SU-DHL-6 (cell line): ENCODE data around the gene PPDPF.

ENCODE experiments used
- H2AFZ ChIP-seq: fragments of 200-600 bp; sonication (generic); 2 replicates; pipeline ENCODE4 v1.6.1; 2014; ENCODE audit warnings: low read depth, mild to moderate bottlenecking, moderate library complexity, mixed read lengths, antibody characterized with exemption, low read length; ENCODE audit not compliant: severe bottlenecking
- H3F3A ChIP-seq: fragments of 200-600 bp; shearing (Covaris generic); 2 replicates; pipeline ENCODE4 v1.6.0; 2016; ENCODE audit warnings: antibody characterized with exemption, mild to moderate bottlenecking; ENCODE audit not compliant: insufficient read depth
- H3K27ac ChIP-seq: fragments of 200-600 bp; sonication (generic); 2 replicates; pipeline ENCODE4 v1.5.1; 2016; ENCODE audit warnings: low read depth, mild to moderate bottlenecking, low read length, moderate library complexity, mixed read lengths
- H3K27me3 ChIP-seq: fragments of 200-600 bp; sonication (generic), shearing (Covaris generic); 2 replicates; pipeline ENCODE4 v1.6.0; 2014; ENCODE audit warnings: mild to moderate bottlenecking, low read length
- H3K36me3 ChIP-seq: fragments of 200-600 bp; sonication (generic); 2 replicates; pipeline ENCODE4 v1.6.1; 2014; ENCODE audit warnings: mild to moderate bottlenecking, low read length, mixed read lengths
- H3K4me2 ChIP-seq: fragments of 300-600, 200-600 bp; shearing (Covaris generic), sonication (generic); 2 replicates; pipeline ENCODE4 v1.6.0; 2014; ENCODE audit warnings: low read length, low read depth, mild to moderate bottlenecking; ENCODE audit not compliant: poor library complexity, severe bottlenecking
- H3K4me3 ChIP-seq: fragments of 200-600 bp; sonication (generic); 2 replicates; pipeline ENCODE4 v1.5.1; 2014; ENCODE audit warnings: antibody characterized with exemption, low read length, mild to moderate bottlenecking, mixed read lengths; ENCODE audit not compliant: insufficient read depth, poor library complexity, severe bottlenecking
- H3K79me2 ChIP-seq: fragments of 200-600 bp; sonication (generic); 2 replicates; pipeline ENCODE4 v1.6.1; 2014; ENCODE audit warnings: mild to moderate bottlenecking, low read length, moderate library complexity; ENCODE audit not compliant: insufficient read depth
- H3K9ac ChIP-seq: fragments of 200-600 bp; sonication (generic); 2 replicates; pipeline ENCODE4 v1.7.0; 2014; ENCODE audit warnings: mild to moderate bottlenecking, low read length
- H3K9me2 ChIP-seq: fragments of 200-600 bp; sonication (generic); replicated peaks from 2 replicates; pipeline ENCODE4 v1.6.1; 2014; ENCODE audit warnings: low read length; ENCODE audit not compliant: insufficient read depth
- H3K9me3 ChIP-seq: fragments of 200-600 bp; sonication (generic); 2 replicates; pipeline ENCODE4 v1.6.1; 2014; ENCODE audit warnings: low read length, mixed read lengths; ENCODE audit not compliant: insufficient read depth
- H4K20me1 ChIP-seq: fragments of 200-600 bp; sonication (generic); 2 replicates; pipeline ENCODE4 v1.6.1; 2014; ENCODE audit warnings: low read depth, mild to moderate bottlenecking, antibody characterized with exemption, low read length, moderate library complexity, mixed read lengths
- EZH2phosphoT487 ChIP-seq: fragments of 200-600 bp; sonication (generic), shearing (Covaris generic); conservative IDR thresholded peaks from 2 replicates; pipeline ENCODE4 v1.6.1; 2018; ENCODE audit warnings: mild to moderate bottlenecking, antibody characterized with exemption, low read length, moderate library complexity, mixed read lengths
- TF ChIP-seq, protein P1 (sequence below): fragments of 200-600 bp; sonication (generic); IDR thresholded peaks from one replicate; pipeline ENCODE4 v1.5.1; 2017; ENCODE audit warnings: antibody characterized with exemption, mild to moderate bottlenecking, low read length, moderate library complexity; ENCODE audit not compliant: insufficient read depth, poor library complexity, severe bottlenecking

The PPDPF gene

DNA sequence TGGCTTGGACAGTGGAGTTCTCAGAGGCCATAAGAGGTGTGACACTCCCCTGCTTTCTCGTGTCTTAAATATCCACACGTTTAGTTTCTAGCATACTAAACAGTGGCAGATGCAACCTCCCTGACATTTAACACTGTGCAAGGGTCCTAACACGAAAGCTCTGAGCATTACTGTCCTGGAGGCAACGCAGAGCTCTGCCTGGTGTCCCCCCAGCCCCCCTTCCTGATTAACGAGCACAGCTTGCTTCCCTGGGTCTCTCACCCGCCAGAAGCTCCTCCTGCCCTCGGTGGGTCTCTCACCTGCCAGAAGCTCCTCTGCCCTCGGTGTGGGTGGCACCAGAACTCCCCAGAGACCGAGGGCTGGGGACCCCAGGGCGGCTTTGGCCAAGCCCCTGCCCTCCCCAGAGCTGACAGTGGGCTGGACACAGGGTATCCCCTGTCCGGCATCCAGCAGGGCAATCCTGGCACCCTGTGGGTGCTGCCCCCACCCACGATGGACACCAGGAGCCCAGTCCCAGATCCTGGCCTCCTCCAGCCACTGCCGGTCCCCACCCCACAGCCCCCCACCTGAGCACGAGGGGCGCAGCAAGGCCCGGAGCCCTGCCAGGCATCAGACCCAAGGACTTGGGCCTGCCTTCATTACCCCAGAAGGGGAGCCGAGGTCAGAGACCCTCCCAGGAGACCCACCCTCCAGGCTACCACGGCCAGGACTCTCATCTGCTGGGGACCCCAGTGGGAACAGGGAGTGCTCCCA, 35.7 kb upstream of the PPDPF start:
- Histone ChIP-seq H2AFZ (no peak overlapping the region), H3F3A (no peaks in the 10 kb centered on the region), H3K4me2 (no peak overlapping the region), H3K79me2 (no peaks in the 10 kb centered on the region), H3K9me3 (no peaks in the 10 kb centered on the region), H4K20me1 (no peaks in the 10 kb centered on the region), H3K9ac (no peak overlapping the region), H3K9me2 (no peaks in the 10 kb centered on the region), H3K27me3 (no peaks in the 10 kb centered on the region), H3K4me3 (no peak overlapping the region), H3K27ac (no peak overlapping the region), H3K36me3 (no peaks in the 10 kb centered on the region)
- TF ChIP-seq, protein P1, sequence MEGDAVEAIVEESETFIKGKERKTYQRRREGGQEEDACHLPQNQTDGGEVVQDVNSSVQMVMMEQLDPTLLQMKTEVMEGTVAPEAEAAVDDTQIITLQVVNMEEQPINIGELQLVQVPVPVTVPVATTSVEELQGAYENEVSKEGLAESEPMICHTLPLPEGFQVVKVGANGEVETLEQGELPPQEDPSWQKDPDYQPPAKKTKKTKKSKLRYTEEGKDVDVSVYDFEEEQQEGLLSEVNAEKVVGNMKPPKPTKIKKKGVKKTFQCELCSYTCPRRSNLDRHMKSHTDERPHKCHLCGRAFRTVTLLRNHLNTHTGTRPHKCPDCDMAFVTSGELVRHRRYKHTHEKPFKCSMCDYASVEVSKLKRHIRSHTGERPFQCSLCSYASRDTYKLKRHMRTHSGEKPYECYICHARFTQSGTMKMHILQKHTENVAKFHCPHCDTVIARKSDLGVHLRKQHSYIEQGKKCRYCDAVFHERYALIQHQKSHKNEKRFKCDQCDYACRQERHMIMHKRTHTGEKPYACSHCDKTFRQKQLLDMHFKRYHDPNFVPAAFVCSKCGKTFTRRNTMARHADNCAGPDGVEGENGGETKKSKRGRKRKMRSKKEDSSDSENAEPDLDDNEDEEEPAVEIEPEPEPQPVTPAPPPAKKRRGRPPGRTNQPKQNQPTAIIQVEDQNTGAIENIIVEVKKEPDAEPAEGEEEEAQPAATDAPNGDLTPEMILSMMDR = no peak
- no peak for TF ChIP-seq EZH2phosphoT487

DNA sequence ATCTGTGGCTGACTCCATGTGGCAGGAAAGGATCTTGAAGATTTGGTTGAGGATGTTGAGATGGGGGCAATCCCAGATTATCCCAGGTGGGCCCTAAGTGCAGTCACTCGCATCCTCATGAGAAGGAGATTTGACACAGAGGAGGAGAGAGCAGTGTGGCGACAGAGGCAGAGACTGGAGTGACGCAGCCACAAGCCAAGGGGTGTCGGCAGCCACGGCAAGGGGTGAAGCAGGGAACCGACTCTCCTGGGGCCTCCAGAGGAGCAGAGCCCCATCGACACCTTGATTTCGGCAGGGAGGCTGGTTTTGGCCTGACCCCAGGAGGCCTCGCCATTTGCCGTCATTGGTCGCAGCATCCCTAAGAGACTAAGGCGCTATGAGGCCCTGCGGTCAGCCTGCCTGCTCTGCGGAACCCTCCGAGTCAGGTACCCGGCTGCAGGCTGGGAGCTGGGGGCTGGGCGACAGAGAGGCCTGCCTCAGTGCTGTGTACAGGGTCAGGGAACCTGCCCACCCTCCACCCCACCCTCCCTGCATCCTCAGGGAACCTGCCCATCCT, 34.2 kb upstream of the PPDPF start:
- Histone ChIP-seq H3F3A (no peaks in the 10 kb centered on the region), H3K4me2 (no peak overlapping the region), H3K36me3 (no peaks in the 10 kb centered on the region), H3K79me2 (no peaks in the 10 kb centered on the region), H2AFZ (no peak overlapping the region), H3K9ac (no peak overlapping the region), H3K27me3 (no peaks in the 10 kb centered on the region), H4K20me1 (no peaks in the 10 kb centered on the region), H3K9me3 (no peaks in the 10 kb centered on the region), H3K4me3 (no peak overlapping the region), H3K9me2 (no peaks in the 10 kb centered on the region), H3K27ac (no peak overlapping the region)
- TF ChIP-seq, protein P1 = no peak
- no peak for TF ChIP-seq EZH2phosphoT487

DNA sequence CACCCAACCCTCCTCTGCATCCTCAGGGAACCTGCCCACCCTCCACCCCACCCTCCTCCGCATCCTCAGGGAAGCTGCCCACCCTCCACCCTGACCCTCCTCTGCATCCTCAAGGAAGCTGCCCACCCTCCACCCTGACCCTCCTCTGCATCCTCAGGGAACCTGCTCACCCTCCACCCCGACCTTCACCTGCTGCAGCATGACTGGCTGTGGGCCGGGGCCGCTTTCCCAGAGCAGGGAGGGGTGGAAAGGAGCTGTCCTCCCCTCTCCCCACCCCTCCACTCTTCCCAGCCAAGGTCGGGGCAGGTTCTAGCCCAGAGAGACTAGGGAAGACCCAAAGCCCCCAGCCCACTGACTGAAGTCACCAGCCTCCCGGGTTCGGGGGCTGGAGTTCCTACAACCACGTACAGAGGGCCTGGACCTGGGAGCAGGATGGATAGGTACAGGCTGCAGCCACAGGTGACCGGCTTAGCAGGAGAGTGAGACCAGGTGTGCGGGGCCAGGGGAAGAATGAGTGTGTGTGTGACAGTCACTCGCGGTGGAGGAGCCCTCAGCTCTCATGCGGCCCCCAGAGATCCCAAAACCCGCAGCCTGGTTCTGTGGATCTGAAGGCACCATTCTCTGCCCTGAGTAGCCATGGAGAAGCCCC, 33.3 kb upstream of the PPDPF start:
- Histone ChIP-seq H2AFZ (no peak overlapping the region), H3K4me3 (no peak overlapping the region), H3K27me3 (no peaks in the 10 kb centered on the region), H3K9ac (no peak overlapping the region), H3K36me3 (no peaks in the 10 kb centered on the region), H3K79me2 (no peaks in the 10 kb centered on the region), H3K9me3 (no peaks in the 10 kb centered on the region), H3K4me2 (no peak overlapping the region), H3F3A (no peaks in the 10 kb centered on the region), H3K27ac (no peak overlapping the region), H3K9me2 (no peaks in the 10 kb centered on the region), H4K20me1 (no peaks in the 10 kb centered on the region)
- TF ChIP-seq EZH2phosphoT487 = no peak
- TF ChIP-seq, protein P1 = no peak
